B cell (primary cell): ENCODE measurements around the gene CPLX1.

Experiments
- CTCF ChIP-seq: fragments of 200-600 bp; IDR thresholded peaks from one replicate; pipeline ENCODE4 v1.8.0; 2022; ENCODE audit warnings: antibody characterized with exemption, mild to moderate bottlenecking
- EZH2 ChIP-seq: IDR thresholded peaks from 2 replicates; pipeline ENCODE4 v1.6.1; 2012; ENCODE audit warnings: borderline replicate concordance, low read depth, mild to moderate bottlenecking, moderate library complexity, low read length; ENCODE audit not compliant: insufficient read depth, poor library complexity, severe bottlenecking

DNA sequence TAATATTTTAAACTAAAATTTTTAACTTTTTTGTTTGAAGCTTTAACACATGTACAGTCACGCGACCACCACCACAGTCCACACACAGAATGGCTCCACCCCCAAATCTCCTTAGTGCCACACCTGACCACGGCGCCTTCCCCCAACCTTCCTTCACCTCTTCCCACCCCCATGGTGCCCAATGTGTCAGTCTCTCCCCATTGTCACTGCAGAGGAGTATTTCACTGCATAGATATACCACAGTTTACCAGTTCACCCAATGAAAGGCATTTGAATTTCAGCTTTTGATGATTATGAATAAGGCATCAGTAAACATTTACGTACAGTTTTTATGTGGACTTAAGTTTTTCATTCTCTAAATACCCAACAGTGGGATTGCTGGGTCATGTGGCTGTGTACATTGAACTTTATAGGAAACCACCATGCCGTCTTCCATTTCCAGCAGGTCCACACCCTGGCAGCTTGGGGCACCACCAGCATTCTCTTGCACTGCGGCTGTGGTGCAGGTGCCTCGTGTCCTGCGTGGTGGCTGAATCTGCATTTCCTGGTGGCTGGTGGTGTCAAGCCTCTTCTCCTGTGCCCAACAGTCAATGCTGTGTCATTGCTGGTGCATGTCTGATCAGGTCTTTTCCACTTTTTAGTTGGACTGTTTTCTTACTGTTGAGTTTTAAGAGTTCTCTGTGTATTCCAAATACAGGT lies 49.0 kb downstream of the CPLX1 start:
- TF ChIP-seq CTCF (no peak), EZH2 (no peak)
